ENCODE data around the gene WDFY1.

DNA sequence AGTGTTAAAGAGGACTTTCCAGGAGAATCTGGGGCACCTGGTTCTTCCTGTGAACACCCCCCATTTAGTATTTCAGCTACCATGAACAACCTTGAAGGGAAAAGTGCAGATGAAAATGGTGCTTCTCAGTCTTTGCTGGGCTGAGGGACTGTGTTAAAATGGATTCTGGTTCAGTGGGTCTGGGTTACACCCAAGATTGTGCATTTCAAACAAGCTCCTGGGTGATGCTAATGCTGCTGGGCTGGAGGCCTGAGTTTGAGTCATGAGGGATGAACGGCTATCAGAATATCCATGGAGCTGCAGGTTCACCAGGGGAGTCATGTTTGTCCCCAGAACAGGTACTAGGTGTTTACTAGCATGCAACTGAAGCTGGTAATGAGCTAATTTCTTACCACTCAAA lies 36.1 kb upstream of the WDFY1 start:
- TF ChIP-seq REST (IDR thresholded peaks at IDR 0.05; ENCODE audit: insufficient read depth in 1 of 2, low read depth in 2 of 2, low read length in 2 of 2), result no peak
- no peak for TF ChIP-seq SIN3A (IDR thresholded peaks at IDR 0.05; ENCODE audit: borderline replicate concordance, insufficient read depth, low read length)
- TF ChIP-seq POLR2AphosphoS5 (IDR thresholded peaks at IDR 0.05; ENCODE audit: low read depth, low read length), result no peak
- TF ChIP-seq TAF1 (IDR thresholded peaks at IDR 0.05; ENCODE audit: borderline replicate concordance, insufficient read depth, low read length), result no peak
